Measurements from ENCODE around the gene CFAP92.

CFAP92 gene

DNA sequence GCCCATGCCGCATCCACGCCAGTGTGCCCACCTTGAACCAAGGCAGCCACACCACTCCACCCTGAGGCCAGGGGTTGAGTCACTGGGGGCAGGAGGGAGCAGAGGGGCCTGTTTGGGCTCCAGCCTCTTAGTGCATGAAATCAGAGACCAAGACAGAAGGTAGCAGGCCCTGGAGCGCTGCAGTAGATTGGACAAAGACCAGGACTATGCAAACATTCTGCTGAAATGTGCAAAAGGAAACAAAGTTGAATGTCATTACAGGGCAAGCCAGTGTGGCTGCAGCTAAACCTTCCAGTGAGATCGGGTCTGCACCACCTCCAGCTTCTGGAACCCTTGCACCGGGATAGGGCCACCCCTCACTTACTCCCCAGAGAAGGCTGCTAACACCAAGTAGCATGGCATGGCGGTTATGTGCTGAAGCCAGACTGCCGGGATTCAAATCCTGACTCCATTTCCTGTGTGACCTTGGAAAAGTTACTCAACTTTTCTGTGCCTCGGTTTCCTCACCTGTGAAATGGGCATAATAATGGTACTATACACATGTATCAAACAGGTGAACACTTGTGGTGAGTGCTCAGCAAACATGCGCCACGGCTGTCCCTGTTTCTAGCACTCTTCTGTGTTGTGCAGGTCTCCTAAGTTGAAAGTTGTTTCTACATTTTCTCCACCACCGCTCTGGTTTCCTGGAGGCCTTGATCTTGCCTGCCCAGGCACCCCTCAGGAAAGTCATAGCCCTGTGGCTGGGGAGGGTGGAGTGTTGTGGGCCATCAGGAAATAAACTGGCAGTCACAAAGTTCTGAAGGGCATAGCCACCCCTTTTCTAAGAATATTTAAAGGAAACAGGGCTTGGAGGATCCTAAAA lies 41.7 kb upstream of the CFAP92 start:
- H3K27ac ChIP-seq (ENCODE audit: extremely low read depth, low read depth, low read length): no peak overlapping the region
- ChIA-PET POLR2A (no interaction called here), CTCF (interaction anchor here (0.6 to 1.0 kb wide), 2 partner anchors 40 to 65 kb away, joined by 3 read pairs; no protein-coding TSS in a partner anchor)
- TF ChIP-seq ZBTB7A (tag by site-specific recombination; IDR thresholded peaks at IDR 0.05; ENCODE audit: low read depth): no peak
- no peak for TF ChIP-seq FEZF1 (tag by site-specific recombination; IDR thresholded peaks at IDR 0.05)
- no peak for TF ChIP-seq ZNF354C (tag by site-specific recombination; IDR thresholded peaks at IDR 0.05; ENCODE audit: borderline replicate concordance, low read depth)
- no peak overlapping the region for H3K4me3 ChIP-seq (ENCODE audit: low read depth, low read length)
- no peaks in the 10 kb centered on the region for H3K9me3 ChIP-seq (ENCODE audit: control insufficient read depth, insufficient read depth, low read depth, low read length)
- no peaks in the 10 kb centered on the region for H3K36me3 ChIP-seq (ENCODE audit: control insufficient read depth in 2 of 2, insufficient read depth in 1 of 2, low read length in 2 of 2)
- H3K4me1 ChIP-seq (ENCODE audit: control insufficient read depth, insufficient read depth, low read length): no peaks in the 10 kb centered on the region

DNA sequence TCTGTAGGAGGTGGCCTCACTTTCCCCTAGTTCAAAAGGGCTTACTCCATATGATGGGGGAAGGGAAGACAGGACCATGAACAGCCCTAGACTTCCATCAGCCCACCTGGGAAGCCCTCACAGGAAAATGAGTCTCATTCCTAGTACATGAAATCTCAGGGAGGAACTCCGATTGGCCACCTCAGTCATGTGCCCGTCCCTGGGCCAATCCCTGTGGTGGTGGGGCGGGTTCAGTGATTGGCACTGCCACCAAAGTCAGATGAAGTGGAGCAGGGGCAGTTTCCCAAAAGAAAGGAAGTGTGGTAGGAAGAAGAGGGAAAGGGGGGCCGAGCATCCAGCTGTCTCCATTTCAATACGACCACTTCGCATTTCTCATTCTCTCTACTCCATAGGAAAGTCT lies 40.8 kb upstream of the CFAP92 start:
- Histone ChIP-seq H3K4me1 (ENCODE audit: control insufficient read depth, insufficient read depth, low read length) (no peaks in the 10 kb centered on the region), H3K9me3 (ENCODE audit: control insufficient read depth, insufficient read depth, low read depth, low read length) (no peaks in the 10 kb centered on the region), H3K4me3 (ENCODE audit: low read depth, low read length) (no peak overlapping the region), H3K27ac (ENCODE audit: extremely low read depth, low read depth, low read length) (no peak overlapping the region), H3K36me3 (ENCODE audit: control insufficient read depth in 2 of 2, insufficient read depth in 1 of 2, low read length in 2 of 2) (no peaks in the 10 kb centered on the region)
- no peak for TF ChIP-seq ZBTB8A (tag by site-specific recombination; IDR thresholded peaks at IDR 0.05)
- peak; percentile 18 for TF ChIP-seq SP2 (tag by site-specific recombination; IDR thresholded peaks at IDR 0.05)
- TF ChIP-seq ZNF747 (tag by site-specific recombination; IDR thresholded peaks at IDR 0.05): no peak
- ChIA-PET POLR2A (no interaction called here), CTCF (interaction anchor here (1.0 kb wide), 1 partner anchor 64 kb away, joined by 7 read pairs; no protein-coding TSS in a partner anchor)

DNA sequence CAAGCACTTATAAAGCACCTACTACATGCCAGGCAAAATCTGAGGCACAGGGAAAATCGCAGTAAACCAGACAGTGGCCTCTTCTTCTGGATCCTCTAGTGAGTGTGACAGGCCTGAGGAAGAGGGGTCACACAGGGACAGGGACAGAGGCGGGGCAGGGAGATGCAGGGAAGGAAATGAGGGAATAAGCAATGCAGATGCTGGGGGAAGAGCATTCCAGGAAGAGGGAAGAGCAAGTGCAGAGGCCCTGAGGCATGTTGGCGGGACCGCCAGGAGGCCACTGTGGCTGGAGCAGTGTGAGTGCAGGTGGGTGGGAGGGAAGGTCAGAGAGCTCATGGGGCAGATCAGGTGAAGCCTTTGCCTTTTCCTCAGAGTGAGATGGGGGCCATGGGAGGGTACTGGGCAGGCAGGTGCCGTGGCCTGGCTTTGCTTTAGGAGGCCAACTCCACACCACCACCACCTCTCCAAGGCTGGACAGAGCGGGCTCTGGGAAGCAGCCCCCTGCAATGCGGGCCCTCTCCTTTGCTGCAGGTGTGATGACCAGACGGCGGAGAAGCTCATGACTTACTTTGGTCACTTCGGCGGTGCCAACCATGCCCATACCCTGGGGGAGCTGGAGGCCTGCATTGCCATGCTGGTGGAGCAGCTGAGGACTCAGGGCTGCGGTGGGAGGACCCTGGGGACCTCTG lies 39.9 kb upstream of the CFAP92 start:
- no peak overlapping the region for H3K4me3 ChIP-seq (ENCODE audit: low read depth, low read length)
- ChIA-PET POLR2A (no interaction called here), CTCF (interaction anchor here (1.0 to 1.8 kb wide), 2 partner anchors 20 to 63 kb away, joined by 7 to 8 read pairs; no protein-coding TSS in a partner anchor)
- no peaks in the 10 kb centered on the region for H3K9me3 ChIP-seq (ENCODE audit: control insufficient read depth, insufficient read depth, low read depth, low read length)
- peak; percentile 23; the same call in 1 of the 2 replicates for TF ChIP-seq ZNF623 (tag by site-specific recombination; IDR thresholded peaks at IDR 0.05)
- TF ChIP-seq ZBTB1 (tag by site-specific recombination; IDR thresholded peaks at IDR 0.05): no peak
- no peak overlapping the region for H3K27ac ChIP-seq (ENCODE audit: extremely low read depth, low read depth, low read length)
- H3K4me1 ChIP-seq (ENCODE audit: control insufficient read depth, insufficient read depth, low read length): no peaks in the 10 kb centered on the region
- H3K36me3 ChIP-seq (ENCODE audit: control insufficient read depth in 2 of 2, insufficient read depth in 1 of 2, low read length in 2 of 2): no peaks in the 10 kb centered on the region

DNA sequence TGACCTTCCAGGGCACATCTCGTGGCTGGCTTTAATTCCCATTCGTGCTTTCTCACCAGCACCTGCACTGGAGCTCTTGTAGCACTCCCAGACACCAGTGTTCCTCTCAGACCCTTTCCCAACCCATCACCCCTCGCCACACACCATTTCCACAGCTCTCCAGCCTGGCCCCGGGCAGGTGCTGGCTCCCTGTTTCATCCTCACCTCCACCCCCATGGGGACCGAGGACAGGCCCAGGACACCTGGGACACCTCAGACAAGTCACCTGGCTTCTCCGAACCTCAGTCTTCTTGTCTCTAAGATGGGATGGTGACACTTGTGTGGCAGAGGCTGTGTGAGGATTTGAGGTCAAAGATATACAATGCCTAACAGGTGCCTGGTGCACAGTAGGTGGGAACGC lies 39.3 kb upstream of the CFAP92 start:
- Histone ChIP-seq H3K27ac (ENCODE audit: extremely low read depth, low read depth, low read length) (no peak overlapping the region), H3K4me1 (ENCODE audit: control insufficient read depth, insufficient read depth, low read length) (no peaks in the 10 kb centered on the region), H3K9me3 (ENCODE audit: control insufficient read depth, insufficient read depth, low read depth, low read length) (no peaks in the 10 kb centered on the region), H3K4me3 (ENCODE audit: low read depth, low read length) (no peak overlapping the region), H3K36me3 (ENCODE audit: control insufficient read depth in 2 of 2, insufficient read depth in 1 of 2, low read length in 2 of 2) (no peaks in the 10 kb centered on the region)
- ChIA-PET POLR2A (no interaction called here), CTCF (interaction anchor here (1.8 kb wide), 1 partner anchor 20 kb away, joined by 8 read pairs; no protein-coding TSS in a partner anchor)
- TF ChIP-seq ZNF138 (tag by site-specific recombination; IDR thresholded peaks at IDR 0.05; ENCODE audit: borderline replicate concordance) (no peak), MYNN (tag by site-specific recombination; IDR thresholded peaks at IDR 0.05; ENCODE audit: borderline replicate concordance) (no peak), ZNF558 (tag by site-specific recombination; IDR thresholded peaks at IDR 0.05) (no peak), PRDM1 (tag by site-specific recombination; IDR thresholded peaks at IDR 0.05) (no peak), ZNF324 (tag by site-specific recombination; IDR thresholded peaks at IDR 0.05) (no peak), ZBTB20 (tag by site-specific recombination; IDR thresholded peaks at IDR 0.05) (no peak), ZNF16 (tag by site-specific recombination; IDR thresholded peaks at IDR 0.05; ENCODE audit: low read depth) (no peak), ZNF544 (tag by site-specific recombination; IDR thresholded peaks at IDR 0.05) (no peak), ZFP37 (tag by site-specific recombination; IDR thresholded peaks at IDR 0.05) (no peak)
- TF ChIP-seq, protein P1, sequence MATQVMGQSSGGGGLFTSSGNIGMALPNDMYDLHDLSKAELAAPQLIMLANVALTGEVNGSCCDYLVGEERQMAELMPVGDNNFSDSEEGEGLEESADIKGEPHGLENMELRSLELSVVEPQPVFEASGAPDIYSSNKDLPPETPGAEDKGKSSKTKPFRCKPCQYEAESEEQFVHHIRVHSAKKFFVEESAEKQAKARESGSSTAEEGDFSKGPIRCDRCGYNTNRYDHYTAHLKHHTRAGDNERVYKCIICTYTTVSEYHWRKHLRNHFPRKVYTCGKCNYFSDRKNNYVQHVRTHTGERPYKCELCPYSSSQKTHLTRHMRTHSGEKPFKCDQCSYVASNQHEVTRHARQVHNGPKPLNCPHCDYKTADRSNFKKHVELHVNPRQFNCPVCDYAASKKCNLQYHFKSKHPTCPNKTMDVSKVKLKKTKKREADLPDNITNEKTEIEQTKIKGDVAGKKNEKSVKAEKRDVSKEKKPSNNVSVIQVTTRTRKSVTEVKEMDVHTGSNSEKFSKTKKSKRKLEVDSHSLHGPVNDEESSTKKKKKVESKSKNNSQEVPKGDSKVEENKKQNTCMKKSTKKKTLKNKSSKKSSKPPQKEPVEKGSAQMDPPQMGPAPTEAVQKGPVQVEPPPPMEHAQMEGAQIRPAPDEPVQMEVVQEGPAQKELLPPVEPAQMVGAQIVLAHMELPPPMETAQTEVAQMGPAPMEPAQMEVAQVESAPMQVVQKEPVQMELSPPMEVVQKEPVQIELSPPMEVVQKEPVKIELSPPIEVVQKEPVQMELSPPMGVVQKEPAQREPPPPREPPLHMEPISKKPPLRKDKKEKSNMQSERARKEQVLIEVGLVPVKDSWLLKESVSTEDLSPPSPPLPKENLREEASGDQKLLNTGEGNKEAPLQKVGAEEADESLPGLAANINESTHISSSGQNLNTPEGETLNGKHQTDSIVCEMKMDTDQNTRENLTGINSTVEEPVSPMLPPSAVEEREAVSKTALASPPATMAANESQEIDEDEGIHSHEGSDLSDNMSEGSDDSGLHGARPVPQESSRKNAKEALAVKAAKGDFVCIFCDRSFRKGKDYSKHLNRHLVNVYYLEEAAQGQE (tag by site-specific recombination; IDR thresholded peaks at IDR 0.05): no peak
- TF ChIP-seq, protein P2, sequence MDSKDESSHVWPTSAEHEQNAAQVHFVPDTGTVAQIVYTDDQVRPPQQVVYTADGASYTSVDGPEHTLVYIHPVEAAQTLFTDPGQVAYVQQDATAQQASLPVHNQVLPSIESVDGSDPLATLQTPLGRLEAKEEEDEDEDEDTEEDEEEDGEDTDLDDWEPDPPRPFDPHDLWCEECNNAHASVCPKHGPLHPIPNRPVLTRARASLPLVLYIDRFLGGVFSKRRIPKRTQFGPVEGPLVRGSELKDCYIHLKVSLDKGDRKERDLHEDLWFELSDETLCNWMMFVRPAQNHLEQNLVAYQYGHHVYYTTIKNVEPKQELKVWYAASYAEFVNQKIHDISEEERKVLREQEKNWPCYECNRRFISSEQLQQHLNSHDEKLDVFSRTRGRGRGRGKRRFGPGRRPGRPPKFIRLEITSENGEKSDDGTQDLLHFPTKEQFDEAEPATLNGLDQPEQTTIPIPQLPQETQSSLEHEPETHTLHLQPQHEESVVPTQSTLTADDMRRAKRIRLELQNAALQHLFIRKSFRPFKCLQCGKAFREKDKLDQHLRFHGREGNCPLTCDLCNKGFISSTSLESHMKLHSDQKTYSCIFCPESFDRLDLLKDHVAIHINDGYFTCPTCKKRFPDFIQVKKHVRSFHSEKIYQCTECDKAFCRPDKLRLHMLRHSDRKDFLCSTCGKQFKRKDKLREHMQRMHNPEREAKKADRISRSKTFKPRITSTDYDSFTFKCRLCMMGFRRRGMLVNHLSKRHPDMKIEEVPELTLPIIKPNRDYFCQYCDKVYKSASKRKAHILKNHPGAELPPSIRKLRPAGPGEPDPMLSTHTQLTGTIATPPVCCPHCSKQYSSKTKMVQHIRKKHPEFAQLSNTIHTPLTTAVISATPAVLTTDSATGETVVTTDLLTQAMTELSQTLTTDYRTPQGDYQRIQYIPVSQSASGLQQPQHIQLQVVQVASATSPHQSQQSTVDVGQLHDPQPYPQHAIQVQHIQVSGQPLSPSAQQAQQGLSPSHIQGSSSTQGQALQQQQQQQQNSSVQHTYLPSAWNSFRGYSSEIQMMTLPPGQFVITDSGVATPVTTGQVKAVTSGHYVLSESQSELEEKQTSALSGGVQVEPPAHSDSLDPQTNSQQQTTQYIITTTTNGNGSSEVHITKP (tag by site-specific recombination; IDR thresholded peaks at IDR 0.05): no peak
